GM19351 (cell line): ENCODE measurements around the gene REX1BD.
"Not testable (repeated sequence)": the region's sequence is repeated elsewhere in the genome, so short reads cannot be mapped to it uniquely, and the experiment has no call there.

Source experiments
- ATAC-seq: cut with Tn5 transposase; IDR thresholded peaks from one replicate; pipeline ENCODE4 v1.9.1; 2021; ENCODE audit warnings: mild to moderate bottlenecking, moderate library complexity; ENCODE audit not compliant: unreplicated experiment

REX1BD gene

GRCh38 chr19:18576383-18576782, 12.2 kb upstream of the REX1BD start:
- ATAC-seq = no peak

GRCh38 chr19:18577365-18577914, 11.2 kb upstream of the REX1BD start:
- no peak for ATAC-seq

GRCh38 chr19:18580311-18580710, 8.3 kb upstream of the REX1BD start:
- no peak for ATAC-seq

- no peak for ATAC-seq
Observed at GRCh38 chr19:18586306-18586705, 2.3 kb upstream of the REX1BD start.

- no peak for ATAC-seq
Observed at GRCh38 chr19:18587561-18587960, 1.0 kb upstream of the REX1BD start.

- no peak for ATAC-seq
Observed at GRCh38 chr19:18587962-18588610, 512 bp upstream of the REX1BD start.

- ATAC-seq = peak; percentile 31
Observed at GRCh38 chr19:18589380-18590272, 1.0 kb downstream of the REX1BD start.

GRCh38 chr19:18590273-18591272, 2.0 kb downstream of the REX1BD start:
- ATAC-seq = no peak

- no peak for ATAC-seq
Observed at GRCh38 chr19:18591735-18592385, 3.3 kb downstream of the REX1BD start.

GRCh38 chr19:18592732-18593131, 4.1 kb downstream of the REX1BD start:
- not testable (repeated sequence) for ATAC-seq

- ATAC-seq = no peak
Observed at GRCh38 chr19:18593367-18594095, 4.9 kb downstream of the REX1BD start.

GRCh38 chr19:18594096-18594823, 5.7 kb downstream of the REX1BD start:
- ATAC-seq = no peak

- ATAC-seq = no peak
Observed at GRCh38 chr19:18594824-18595373, 6.3 kb downstream of the REX1BD start.

GRCh38 chr19:18595475-18595874, 6.9 kb downstream of the REX1BD start:
- no peak for ATAC-seq

- no peak for ATAC-seq
Observed at GRCh38 chr19:18596752-18597157, 8.2 kb downstream of the REX1BD start.

GRCh38 chr19:18597809-18598660, 9.4 kb downstream of the REX1BD start:
- no peak for ATAC-seq

- no peak for ATAC-seq
Observed at GRCh38 chr19:18599485-18599884, 10.9 kb downstream of the REX1BD start.
